ENCODE measurements around the gene SLC13A2. TPM values are rescaled to one million over a fixed set of nuclear protein-coding genes. Genes with fewer than 3 reads are reported as not detected.

The SLC13A2 gene
- total RNA-seq, 2 experiments from 2014 or later, result not detected

DNA sequence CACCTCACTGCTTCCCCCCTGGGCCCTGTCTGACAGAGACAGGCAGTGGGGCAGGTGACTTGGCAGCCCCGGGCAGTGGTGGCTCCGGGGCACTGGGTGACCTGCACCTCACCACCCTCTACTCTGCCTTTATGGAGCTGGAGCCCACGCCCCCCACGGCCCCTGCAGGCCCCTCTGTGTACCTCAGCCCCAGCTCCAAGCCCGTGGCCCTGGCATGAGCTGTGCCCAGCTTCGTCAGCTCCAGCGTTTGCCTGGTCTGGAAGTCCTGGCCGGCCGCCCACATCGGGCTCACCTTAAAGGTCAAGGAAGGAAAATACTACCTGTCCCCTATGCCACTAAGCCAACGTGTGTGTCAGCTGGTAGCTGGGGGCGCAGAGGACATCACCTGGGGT, 63.8 kb downstream of the SLC13A2 start:
- TF ChIP-seq CTCF (IDR thresholded peaks at IDR 0.05), result no peak
- ChIA-PET CTCF (interaction anchor here (1.1 to 2.1 kb wide), 2 partner anchors 12 to 42 kb away, joined by 6 to 9 read pairs; no protein-coding TSS in a partner anchor), POLR2A (interaction anchor here (0.6 to 2.7 kb wide), 3 partner anchors 10 to 154 kb away, joined by 3 to 8 read pairs (median 7); no protein-coding TSS in a partner anchor)
- Mint-ChIP-seq H3K27ac (no peak overlapping the region), H3K36me3 (ENCODE audit: low read depth) (no peaks in the 10 kb centered on the region), H3K27me3 (no peaks in the 10 kb centered on the region), H3K4me1 (ENCODE audit: low read depth) (no peaks in the 10 kb centered on the region), H3K9me3 (no peaks in the 10 kb centered on the region), H3K4me3 (no peak overlapping the region)
- intact Hi-C loops (cut with micrococcal nuclease), result no loop called here
- DNase-seq (no peak), ATAC-seq (no peak)

- ATAC-seq, result no peak
- Mint-ChIP-seq H3K4me1 (ENCODE audit: low read depth) (no peaks in the 10 kb centered on the region), H3K9me3 (no peaks in the 10 kb centered on the region), H3K27ac (no peak overlapping the region), H3K36me3 (ENCODE audit: low read depth) (no peaks in the 10 kb centered on the region), H3K27me3 (no peaks in the 10 kb centered on the region), H3K4me3 (no peak overlapping the region)
- intact Hi-C loops (cut with micrococcal nuclease), result no loop called here
- no peak for DNase-seq
- CTCF ChIA-PET, result interaction anchor here (2.1 kb wide), 1 partner anchor 11 kb away, joined by 9 read pairs; no protein-coding TSS in a partner anchor
- no peak for TF ChIP-seq CTCF (IDR thresholded peaks at IDR 0.05)
- POLR2A ChIA-PET, result interaction anchor here (0.6 to 2.7 kb wide), 2 partner anchors 13 to 28 kb away, joined by 4 to 8 read pairs; no protein-coding TSS in a partner anchor
Measured at GRCh38 chr17:28538296-28538895, 65.0 kb downstream of the SLC13A2 start.

DNA sequence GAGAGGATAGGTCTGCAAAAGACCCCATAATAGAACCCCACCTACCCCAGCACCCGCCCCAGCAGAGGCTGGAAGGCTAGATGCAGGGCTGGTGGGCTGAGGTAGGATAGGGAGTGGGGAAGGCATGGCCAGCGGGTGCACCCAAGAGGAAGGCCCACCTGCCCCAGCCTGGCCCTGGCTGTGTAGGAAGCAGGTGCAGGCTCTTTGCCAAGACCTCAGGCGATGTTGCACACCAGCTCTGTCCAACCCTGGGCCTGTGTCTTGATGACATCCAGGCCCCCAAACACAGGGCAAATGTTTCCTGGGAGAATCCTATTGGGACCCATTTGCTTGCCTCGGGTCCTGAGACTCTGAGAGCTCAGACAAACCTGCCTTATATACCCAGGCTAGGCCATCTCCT, 66.8 kb downstream of the SLC13A2 start:
- no peaks in the 10 kb centered on the region for H3K4me1 Mint-ChIP-seq (ENCODE audit: low read depth)
- intact Hi-C loops (cut with micrococcal nuclease), result loop anchor here (1.0 kb wide), 1 partner anchor 46 kb away; no protein-coding TSS in a partner anchor
- H3K4me3 Mint-ChIP-seq, result no peak overlapping the region
- no peak for TF ChIP-seq CTCF (IDR thresholded peaks at IDR 0.05)
- ATAC-seq, result no peak
- H3K36me3 Mint-ChIP-seq (ENCODE audit: low read depth), result no peaks in the 10 kb centered on the region
- H3K27ac Mint-ChIP-seq, result no peak overlapping the region
- CTCF ChIA-PET, result interaction anchor here (0.7 to 2.1 kb wide), 13 partner anchors 8 to 185 kb away, joined by 3 to 15 read pairs (median 4); no protein-coding TSS in a partner anchor
- H3K9me3 Mint-ChIP-seq, result no peaks in the 10 kb centered on the region
- no peak for DNase-seq
- POLR2A ChIA-PET, result interaction anchor here (1.0 kb wide), 1 partner anchor 13 kb away, joined by 4 read pairs; no protein-coding TSS in a partner anchor
- no peaks in the 10 kb centered on the region for H3K27me3 Mint-ChIP-seq

DNA sequence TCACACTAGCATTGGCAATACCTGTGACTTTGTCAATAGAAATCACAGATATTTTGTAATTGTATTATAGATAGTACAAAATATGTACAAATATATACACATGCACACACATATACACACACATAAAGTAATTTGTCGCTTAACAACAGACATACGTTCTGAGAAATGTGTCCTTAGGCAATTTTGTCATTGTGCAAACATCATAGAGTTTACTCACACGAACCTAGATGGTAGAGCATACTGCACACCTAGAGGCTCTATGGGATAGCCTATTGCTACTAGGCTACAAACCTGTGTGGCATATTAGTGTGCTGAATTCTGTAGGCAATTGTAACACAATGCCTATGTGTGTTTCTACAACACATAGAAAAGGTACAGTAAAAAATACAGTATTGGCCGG, 68.0 kb downstream of the SLC13A2 start:
- H3K27ac Mint-ChIP-seq, result no peak overlapping the region
- no peaks in the 10 kb centered on the region for H3K4me1 Mint-ChIP-seq (ENCODE audit: low read depth)
- intact Hi-C loops (cut with micrococcal nuclease), result no loop called here
- TF ChIP-seq CTCF (IDR thresholded peaks at IDR 0.05), result no peak
- no peak for ATAC-seq
- ChIA-PET POLR2A (interaction anchor here (1.0 kb wide), 1 partner anchor 14 kb away, joined by 4 read pairs; no protein-coding TSS in a partner anchor), CTCF (interaction anchor here (0.6 to 2.1 kb wide), 14 partner anchors 8 to 186 kb away, joined by 3 to 15 read pairs (median 4); partner anchors contain the start of gene SLC13A2)
- H3K27me3 Mint-ChIP-seq, result no peaks in the 10 kb centered on the region
- H3K9me3 Mint-ChIP-seq, result no peaks in the 10 kb centered on the region
- H3K36me3 Mint-ChIP-seq (ENCODE audit: low read depth), result no peaks in the 10 kb centered on the region
- no peak for DNase-seq
- H3K4me3 Mint-ChIP-seq, result no peak overlapping the region
